Tibial nerve (tissue), 4 donors: ENCODE measurements around the gene OTUD5.

Source experiments
- CTCF ChIP-seq, 5 experiments: fragments of 200-600 bp in 3 of 5; fragments of 450-650 bp in 2 of 5; sonication (generic) in 3 of 5; IDR thresholded peaks; one replicate each; pipeline ENCODE4 v1.5.1; 2016 to 2019; ENCODE audit warnings: antibody characterized with exemption in 5 of 5, mild to moderate bottlenecking in 3 of 5, moderate library complexity in 2 of 5
- EP300 ChIP-seq, 2 donors: sonication (generic); formaldehyde crosslinking; IDR thresholded peaks; one replicate each; pipeline ENCODE4 v1.6.1; 2017; ENCODE audit warnings: antibody characterized with exemption in 2 of 2, mild to moderate bottlenecking in 1 of 2

DNA sequence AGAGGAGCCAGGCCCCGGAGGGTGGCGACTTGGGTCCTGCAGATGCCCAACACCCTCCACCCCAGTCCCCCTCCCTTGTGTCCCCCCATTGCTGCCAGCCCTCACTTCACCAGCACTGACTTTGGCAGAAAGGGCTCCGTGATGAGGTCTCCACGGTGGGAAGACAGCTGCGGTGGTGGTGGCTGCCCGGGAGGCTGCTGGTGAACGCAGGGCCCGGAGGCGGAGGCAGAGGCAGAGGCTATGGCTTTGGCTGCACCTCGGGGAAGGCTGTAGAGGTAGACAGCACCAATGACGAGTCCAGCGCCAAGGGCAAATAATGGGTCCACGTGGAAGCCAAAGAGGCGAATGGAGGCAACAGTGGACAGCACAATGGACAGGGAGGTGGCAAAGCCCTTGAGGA lies 52.8 kb downstream of the OTUD5 start:
- TF ChIP-seq CTCF (IDR thresholded peaks at IDR 0.05): no peak
- TF ChIP-seq EP300 (IDR thresholded peaks at IDR 0.05): no peak
